ENCODE data around the gene GCDH. TPM values are rescaled to one million over a fixed set of nuclear protein-coding genes. Genes with fewer than 3 reads are reported as not detected.

Gene GCDH
- total and polyA plus RNA-seq, 9 donors, result 11.9 to 36.3 (median 28.4) TPM

DNA sequence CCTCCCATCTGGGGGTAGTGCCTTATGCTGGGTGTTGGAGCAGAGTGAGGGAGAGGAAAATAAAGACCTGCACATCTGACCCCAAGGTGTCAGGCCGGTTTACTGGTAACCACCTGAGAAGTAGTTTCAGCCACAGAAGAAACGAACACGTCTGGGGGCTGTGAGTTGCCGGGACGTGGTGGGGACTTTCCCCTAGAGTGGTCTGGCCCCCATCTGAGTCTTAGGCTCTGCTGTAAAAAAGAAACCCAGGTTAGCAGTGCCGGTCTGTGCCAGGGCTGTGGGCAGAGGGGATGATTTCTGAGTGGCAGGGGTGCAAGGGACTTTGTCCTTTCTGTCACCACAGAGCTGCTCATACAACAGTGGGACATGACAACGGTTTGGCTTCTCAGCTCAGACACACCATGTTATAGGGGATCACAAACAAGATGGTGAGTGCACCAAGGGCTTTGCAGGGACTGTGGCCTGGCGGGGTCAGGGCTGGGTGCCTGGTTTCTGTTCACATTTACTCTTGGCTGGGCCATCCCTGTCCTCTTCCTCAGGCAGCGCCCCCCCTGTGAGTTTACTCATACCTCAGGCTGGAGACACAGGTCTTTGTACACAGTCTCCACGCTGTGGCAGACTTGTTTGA, 9.0 kb downstream of the GCDH start:
- intact Hi-C loops (cut with DNase I), result no loop called here
- H3K27ac ChIP-seq, result no peak overlapping the region
- DNase-seq, result no peak
- no peaks in the 10 kb centered on the region for H3K27me3 ChIP-seq
- no peaks in the 10 kb centered on the region for H3K4me1 ChIP-seq (ENCODE audit: insufficient read depth)
- TF ChIP-seq, protein P1, sequence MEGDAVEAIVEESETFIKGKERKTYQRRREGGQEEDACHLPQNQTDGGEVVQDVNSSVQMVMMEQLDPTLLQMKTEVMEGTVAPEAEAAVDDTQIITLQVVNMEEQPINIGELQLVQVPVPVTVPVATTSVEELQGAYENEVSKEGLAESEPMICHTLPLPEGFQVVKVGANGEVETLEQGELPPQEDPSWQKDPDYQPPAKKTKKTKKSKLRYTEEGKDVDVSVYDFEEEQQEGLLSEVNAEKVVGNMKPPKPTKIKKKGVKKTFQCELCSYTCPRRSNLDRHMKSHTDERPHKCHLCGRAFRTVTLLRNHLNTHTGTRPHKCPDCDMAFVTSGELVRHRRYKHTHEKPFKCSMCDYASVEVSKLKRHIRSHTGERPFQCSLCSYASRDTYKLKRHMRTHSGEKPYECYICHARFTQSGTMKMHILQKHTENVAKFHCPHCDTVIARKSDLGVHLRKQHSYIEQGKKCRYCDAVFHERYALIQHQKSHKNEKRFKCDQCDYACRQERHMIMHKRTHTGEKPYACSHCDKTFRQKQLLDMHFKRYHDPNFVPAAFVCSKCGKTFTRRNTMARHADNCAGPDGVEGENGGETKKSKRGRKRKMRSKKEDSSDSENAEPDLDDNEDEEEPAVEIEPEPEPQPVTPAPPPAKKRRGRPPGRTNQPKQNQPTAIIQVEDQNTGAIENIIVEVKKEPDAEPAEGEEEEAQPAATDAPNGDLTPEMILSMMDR (IDR thresholded peaks at IDR 0.05), result no peak
- TF ChIP-seq EP300 (IDR thresholded peaks at IDR 0.05), result no peak
- TF ChIP-seq POLR2A (IDR thresholded peaks at IDR 0.05), result no peak
- H3K4me3 ChIP-seq, result no peak overlapping the region
- WGBS, 3 donors, result 87 to 89% (median 88%) methylated on average over 10 of the region's 10 CpGs
- no peaks in the 10 kb centered on the region for H3K36me3 ChIP-seq
- H3K9me3 ChIP-seq, result no peaks in the 10 kb centered on the region

DNA sequence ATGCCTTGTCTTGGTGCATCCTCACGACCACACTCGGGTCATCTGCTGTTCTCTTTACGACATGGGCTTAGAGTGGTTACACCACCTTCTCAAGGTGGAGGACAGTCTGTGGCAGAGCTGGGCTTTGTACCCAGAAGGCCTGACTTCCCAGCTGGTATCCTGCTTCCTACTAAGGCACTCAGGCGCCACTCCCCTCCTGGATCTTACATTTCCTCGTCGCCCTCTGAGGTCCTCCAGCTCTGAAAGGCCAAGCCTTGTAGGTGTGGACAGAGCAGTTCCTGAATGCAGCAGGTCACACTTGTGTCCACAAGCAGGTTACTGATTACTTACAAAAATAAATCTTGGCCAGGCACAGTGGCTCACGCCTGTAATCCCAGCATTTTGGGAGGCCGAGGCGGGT, 16.2 kb downstream of the GCDH start:
- no peaks in the 10 kb centered on the region for H3K36me3 ChIP-seq
- no peak for TF ChIP-seq POLR2A (IDR thresholded peaks at IDR 0.05)
- TF ChIP-seq EP300 (IDR thresholded peaks at IDR 0.05), result no peak
- TF ChIP-seq, protein P1 (IDR thresholded peaks at IDR 0.05), result no peak
- H3K27ac ChIP-seq, result no peak overlapping the region
- intact Hi-C loops (cut with DNase I), result no loop called here
- no peaks in the 10 kb centered on the region for H3K4me1 ChIP-seq (ENCODE audit: insufficient read depth)
- 81 to 89% (median 86%) methylated on average over 9 of the region's 9 CpGs for WGBS, 3 donors
- H3K4me3 ChIP-seq, result no peak overlapping the region
- H3K27me3 ChIP-seq, result no peaks in the 10 kb centered on the region
- no peaks in the 10 kb centered on the region for H3K9me3 ChIP-seq
- no peak for DNase-seq

DNA sequence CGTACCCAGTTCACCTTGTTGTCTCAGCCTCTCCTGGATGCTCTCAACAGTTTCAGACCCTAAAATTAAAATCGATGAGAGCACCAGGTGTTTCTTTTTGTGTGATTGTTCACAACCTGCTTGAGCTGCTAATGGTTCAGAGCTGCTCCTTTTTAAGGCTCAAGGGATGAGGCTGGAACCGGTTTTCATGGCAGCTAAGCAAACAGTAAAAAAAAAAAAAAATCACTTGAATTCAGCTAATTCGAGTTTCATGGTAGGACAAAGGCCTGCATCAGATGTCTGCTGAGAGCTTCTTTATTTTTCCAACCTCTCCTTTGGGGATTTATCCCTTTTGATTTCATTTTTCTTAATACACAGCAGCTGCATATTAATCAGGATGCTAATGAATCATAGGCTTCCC, 21.6 kb downstream of the GCDH start:
- H3K4me1 ChIP-seq (ENCODE audit: insufficient read depth), result peaks cover 2% of the 10 kb centered on the region
- intact Hi-C loops (cut with DNase I), result no loop called here
- 27 to 37% (median 31%) methylated on average over 4 of the region's 4 CpGs for WGBS, 3 donors
- no peaks in the 10 kb centered on the region for H3K36me3 ChIP-seq
- no peaks in the 10 kb centered on the region for H3K27me3 ChIP-seq
- TF ChIP-seq, protein P1 (IDR thresholded peaks at IDR 0.05), result no peak
- TF ChIP-seq EP300 (IDR thresholded peaks at IDR 0.05) (no peak), POLR2A (IDR thresholded peaks at IDR 0.05) (no peak)
- peak overlapping the region in 1 of 2 donors; percentile 70 for H3K27ac ChIP-seq
- no peaks in the 10 kb centered on the region for H3K9me3 ChIP-seq
- DNase-seq, result no peak
- no peak overlapping the region for H3K4me3 ChIP-seq

DNA sequence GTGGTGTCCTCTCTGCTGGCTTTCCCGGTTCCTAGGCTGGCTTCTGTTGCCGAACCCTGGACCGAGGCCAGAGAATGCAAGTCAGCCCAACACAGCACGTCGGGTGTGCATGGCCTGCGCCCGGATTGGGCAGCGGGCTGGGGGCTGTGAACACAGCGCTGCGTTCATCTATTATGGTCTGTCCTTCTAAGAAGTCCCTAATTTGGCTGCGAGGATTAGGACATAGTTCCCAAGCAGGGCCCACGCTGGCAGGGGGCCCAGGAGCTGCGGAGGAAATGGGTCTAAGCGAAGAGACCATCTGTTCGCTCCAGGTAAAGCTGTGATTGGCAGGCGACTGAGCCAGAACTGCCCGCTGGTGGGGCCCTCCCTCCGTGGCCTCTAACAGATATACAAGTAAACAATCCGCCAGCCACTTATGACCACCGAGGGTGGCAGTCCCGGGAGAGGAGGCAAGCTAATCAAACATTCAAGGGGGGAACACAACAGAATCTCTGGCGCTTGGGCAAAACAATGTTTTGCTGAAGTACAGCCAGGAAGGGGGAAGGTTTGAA, 22.1 kb downstream of the GCDH start:
- Histone ChIP-seq H3K36me3 (no peaks in the 10 kb centered on the region), H3K4me1 (ENCODE audit: insufficient read depth) (peaks cover 2% of the 10 kb centered on the region), H3K9me3 (no peaks in the 10 kb centered on the region), H3K27me3 (no peaks in the 10 kb centered on the region), H3K4me3 (no peak overlapping the region), H3K27ac (peak overlapping the region in 1 of 2 donors; percentile 70)
- 1 to 6% (median 2%) methylated on average over 22 of the region's 22 CpGs for WGBS, 3 donors
- peak; percentile 76 to 88 (median 79) for DNase-seq
- intact Hi-C loops (cut with DNase I), result no loop called here
- TF ChIP-seq, protein P1 (IDR thresholded peaks at IDR 0.05), result no peak
- no peak for TF ChIP-seq EP300 (IDR thresholded peaks at IDR 0.05)
- no peak for TF ChIP-seq POLR2A (IDR thresholded peaks at IDR 0.05)
